Stomach (tissue), 4 donors: Measurements from ENCODE around the gene ANKLE2.

Experiments
- CTCF ChIP-seq, 7 experiments: fragments of 450-650 bp in 4 of 7; fragments of 200-600 bp in 3 of 7; sonication (generic) in 3 of 7; IDR thresholded peaks; one replicate each; pipeline ENCODE4 v1.5.1; 2016 to 2019; ENCODE audit warnings: antibody characterized with exemption in 7 of 7, control low read depth in 2 of 7, mild to moderate bottlenecking in 1 of 7
- POLR2A ChIP-seq, 4 donors: fragments of 450-650 bp; IDR thresholded peaks; one replicate each; pipeline ENCODE4 v1.6.1; 2016; ENCODE audit warnings: antibody characterized with exemption in 4 of 4, control low read depth in 2 of 4, mild to moderate bottlenecking in 1 of 4, moderate library complexity in 1 of 4
- POLR2AphosphoS5 ChIP-seq, 3 donors: sonication (generic); formaldehyde crosslinking; IDR thresholded peaks; one replicate each; pipeline ENCODE4 v1.6.1; 2016; ENCODE audit warnings: antibody characterized with exemption in 3 of 3

GRCh38 chr12:132698341-132698740 lies 63.3 kb downstream of the ANKLE2 start:
- TF ChIP-seq CTCF (IDR thresholded peaks at IDR 0.05), result no peak
- no peak for TF ChIP-seq POLR2A (IDR thresholded peaks at IDR 0.05)
- TF ChIP-seq POLR2AphosphoS5 (IDR thresholded peaks at IDR 0.05), result no peak
